GM12891 (cell line): ENCODE results near the gene OR4S2.

Experiments used
- PAX5 ChIP-seq: IDR thresholded peaks from 2 replicates; pipeline ENCODE4 v1.6.1; 2011; ENCODE audit warnings: low read length, moderate library complexity, mild to moderate bottlenecking; ENCODE audit not compliant: insufficient read depth, severe bottlenecking
- POLR2A ChIP-seq: IDR thresholded peaks from 2 replicates; pipeline ENCODE4 v1.6.1; 2011; ENCODE audit warnings: low read depth, low read length, control low read depth
- POLR2AphosphoS5 ChIP-seq: IDR thresholded peaks from 2 replicates; pipeline ENCODE4 v1.6.1; 2011; ENCODE audit warnings: low read depth, low read length, control low read depth
- POU2F2 ChIP-seq: IDR thresholded peaks from 2 replicates; pipeline ENCODE4 v1.6.1; 2011; ENCODE audit warnings: low read depth, mild to moderate bottlenecking, control low read depth, low read length, moderate library complexity
- SPI1 ChIP-seq: IDR thresholded peaks from 2 replicates; pipeline ENCODE4 v1.6.1; 2011; ENCODE audit warnings: low read depth, low read length, control low read depth
- TAF1 ChIP-seq: IDR thresholded peaks from 2 replicates; pipeline ENCODE4 v1.6.1; 2011; ENCODE audit warnings: low read depth, low read length, control low read depth

DNA sequence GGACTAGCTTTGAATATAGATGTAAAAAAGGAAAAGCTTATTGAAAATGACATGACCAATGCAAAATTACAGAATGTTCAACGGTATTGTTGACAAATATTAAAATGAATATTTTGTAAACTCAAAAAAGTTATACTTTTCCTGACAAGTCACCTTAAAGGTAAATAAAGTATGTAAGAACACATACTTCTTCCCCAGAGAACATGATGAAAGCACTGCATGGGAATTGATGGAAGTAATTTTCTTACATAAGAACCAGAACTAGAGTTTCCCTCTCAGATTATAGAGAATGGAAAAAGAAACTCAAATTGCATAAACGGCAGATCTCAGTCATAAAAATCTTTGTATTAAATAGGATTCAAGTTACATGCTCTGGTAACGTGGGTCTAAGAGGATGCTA lies 13.3 kb upstream of the OR4S2 start, which contains the start of gene OR4P4:
- TF ChIP-seq POLR2A (no peak), POLR2AphosphoS5 (no peak), TAF1 (no peak), SPI1 (no peak), POU2F2 (no peak), PAX5 (no peak)
